Erythroblast (primary cell): ENCODE measurements around the gene TIMM10.

Experiments used
- GATA1 ChIP-seq: IDR thresholded peaks from 2 replicates; pipeline ENCODE4 v1.6.1; 2011; ENCODE audit warnings: low read depth, mild to moderate bottlenecking, control low read depth, low read length, moderate library complexity
- POLR2A ChIP-seq: IDR thresholded peaks from 2 replicates; pipeline ENCODE4 v1.6.1; 2011; ENCODE audit warnings: mild to moderate bottlenecking, low read length

DNA sequence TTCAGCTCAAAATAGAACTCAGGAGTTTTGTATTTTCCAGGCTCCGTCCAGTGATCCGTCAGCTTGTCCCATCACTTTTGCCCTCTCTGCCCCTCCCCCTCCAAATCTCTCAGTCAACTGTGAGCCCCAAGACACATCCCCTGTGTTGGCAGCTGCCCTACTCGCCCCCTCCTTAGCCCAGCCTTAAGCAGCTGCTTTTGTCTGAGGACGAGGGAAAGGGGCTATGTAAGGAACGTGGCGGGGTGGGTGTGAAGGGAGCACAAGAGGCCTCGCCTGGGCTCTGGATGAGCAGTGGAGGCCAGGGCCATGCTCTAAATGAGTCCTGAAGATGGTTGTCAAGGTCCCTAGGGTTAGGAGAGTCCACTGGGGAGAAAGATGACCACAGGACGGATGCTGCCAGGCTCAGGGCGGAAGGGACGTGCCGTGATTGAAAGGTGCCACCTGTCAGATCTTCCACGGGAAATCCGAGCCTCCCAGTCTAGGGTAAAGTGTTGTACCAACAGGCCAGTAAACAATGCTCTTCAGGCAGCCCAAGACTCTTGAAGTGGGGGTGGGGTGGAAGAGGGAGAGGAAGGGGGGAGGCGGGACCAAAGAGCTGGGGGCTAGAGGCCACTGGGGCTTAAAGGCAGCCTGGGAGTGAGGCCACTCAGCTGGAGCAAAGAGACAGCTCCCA is 6.5 kb upstream of the TIMM10 start, which contains the start of gene SMTNL1:
- TF ChIP-seq POLR2A (no peak), GATA1 (no peak)
